Right kidney (tissue), 9 donors: ENCODE data around the gene CYP2R1.

Experiments
- DNase-seq: peaks from one replicate; pipeline ENCODE4 v3.0.0-alpha.2; 2016
- long read RNA-seq, 8 donors: transcript quantifications; one replicate each; lab custom pipeline, GENCODE V29; 2026

The CYP2R1 gene
- long read RNA-seq, donor 1, partial matches to known transcripts: 6 of 10 reads
- long read RNA-seq, donor 1, other reads (novel, unspliced or antisense): 0 of 10 reads
- long read RNA-seq, donor 2: 0 reads
- long read RNA-seq, donor 3, partial matches to known transcripts: 0 of 2 reads
- long read RNA-seq, donor 3, other reads (novel, unspliced or antisense): 0 of 2 reads
- long read RNA-seq, donor 4, partial matches to known transcripts: 6 of 7 reads
- long read RNA-seq, donor 4, other reads (novel, unspliced or antisense): 0 of 7 reads
- long read RNA-seq, donor 5, partial matches to known transcripts: 0 of 2 reads
- long read RNA-seq, donor 5, other reads (novel, unspliced or antisense): 0 of 2 reads
- long read RNA-seq, donor 6: 0 reads
- long read RNA-seq, donor 7, transcript CYP2R1-206 (5 exons, 1,882 nt): major isoform, 5 of 9 reads
- long read RNA-seq, donor 7, partial matches to known transcripts: 0 of 9 reads
- long read RNA-seq, donor 7, other reads (novel, unspliced or antisense): 0 of 9 reads
- long read RNA-seq, donor 8, partial matches to known transcripts: 0 of 2 reads
- long read RNA-seq, donor 8, other reads (novel, unspliced or antisense): 0 of 2 reads

GRCh38 chr11:14892036-14892556 is at the start of gene CYP2R1:
TSS of gene CYP2R1 (minus strand) at chr11:14892231. CDS start at chr11:14892205, 26 bp downstream.
- no peak for DNase-seq

GRCh38 chr11:14938936-14939335 is 46.9 kb upstream of the CYP2R1 start:
- no peak for DNase-seq

GRCh38 chr11:14934641-14935351 is 42.8 kb upstream of the CYP2R1 start:
- no peak for DNase-seq

- DNase-seq: no peak
These were observed 40.4 kb upstream of the CYP2R1 start for GRCh38 chr11:14932447-14932846.

- DNase-seq: no peak
These were observed 38.3 kb upstream of the CYP2R1 start for GRCh38 chr11:14930369-14930768.

- no peak for DNase-seq
These were observed 35.1 kb upstream of the CYP2R1 start for GRCh38 chr11:14927146-14927545.

- DNase-seq: no peak
These were observed 32.3 kb upstream of the CYP2R1 start for GRCh38 chr11:14924318-14924717.

- DNase-seq: no peak
These were observed 24.4 kb upstream of the CYP2R1 start for GRCh38 chr11:14916403-14916802.

GRCh38 chr11:14914536-14914935 is 22.5 kb upstream of the CYP2R1 start:
- no peak for DNase-seq

- DNase-seq: peak; percentile 15
These were observed 16.3 kb upstream of the CYP2R1 start for GRCh38 chr11:14908214-14908880.

GRCh38 chr11:14907411-14908213 is 15.6 kb upstream of the CYP2R1 start:
- DNase-seq: peak; percentile 52

GRCh38 chr11:14906993-14907392 is 15.0 kb upstream of the CYP2R1 start:
- DNase-seq: peak; percentile 3

GRCh38 chr11:14906578-14906977 is 14.5 kb upstream of the CYP2R1 start:
- DNase-seq: peak; percentile 2

GRCh38 chr11:14905104-14906033 is 13.3 kb upstream of the CYP2R1 start:
- DNase-seq: peak; percentile 91

- DNase-seq: no peak
These were observed 12.7 kb upstream of the CYP2R1 start for GRCh38 chr11:14904745-14905103.

GRCh38 chr11:14902650-14903350 is 10.8 kb upstream of the CYP2R1 start:
- no peak for DNase-seq

- DNase-seq: no peak
These were observed 6.9 kb upstream of the CYP2R1 start for GRCh38 chr11:14898906-14899305.

GRCh38 chr11:14898355-14898754 is 6.3 kb upstream of the CYP2R1 start:
- DNase-seq: no peak

- DNase-seq: no peak
These were observed 2.9 kb upstream of the CYP2R1 start for GRCh38 chr11:14894657-14895598.
